Spleen (tissue), 7 donors: ENCODE results near the gene ST6GAL1.

Source experiments
- CTCF ChIP-seq, 11 experiments: fragments of 200-600 bp in 7 of 11; fragments of 450-650 bp in 4 of 11; sonication (generic) in 4 of 11; IDR thresholded peaks in 8 of 11; conservative IDR thresholded peaks in 3 of 11; 1 replicate in 7 of 11; 2 replicates in 4 of 11; pipeline versions ENCODE4 v1.4.0 to v1.8.0; 2016 to 2021; ENCODE audit warnings: antibody characterized with exemption in 11 of 11, inconsistent platforms in 4 of 11, mild to moderate bottlenecking in 1 of 11
- POLR2A ChIP-seq, 3 donors: fragments of 450-650 bp; IDR thresholded peaks; one replicate each; pipeline ENCODE4 v1.5.1; 2017; ENCODE audit warnings: antibody characterized with exemption in 3 of 3, mild to moderate bottlenecking in 1 of 3
- donor health status: DM: no; HTN: no; CAD: no; lungs with moderate emphysema.
- donor health status: DM: no; HTN: no; CAD: no.
- donor health status: DM: no; HTN: no; CAD: no.

DNA sequence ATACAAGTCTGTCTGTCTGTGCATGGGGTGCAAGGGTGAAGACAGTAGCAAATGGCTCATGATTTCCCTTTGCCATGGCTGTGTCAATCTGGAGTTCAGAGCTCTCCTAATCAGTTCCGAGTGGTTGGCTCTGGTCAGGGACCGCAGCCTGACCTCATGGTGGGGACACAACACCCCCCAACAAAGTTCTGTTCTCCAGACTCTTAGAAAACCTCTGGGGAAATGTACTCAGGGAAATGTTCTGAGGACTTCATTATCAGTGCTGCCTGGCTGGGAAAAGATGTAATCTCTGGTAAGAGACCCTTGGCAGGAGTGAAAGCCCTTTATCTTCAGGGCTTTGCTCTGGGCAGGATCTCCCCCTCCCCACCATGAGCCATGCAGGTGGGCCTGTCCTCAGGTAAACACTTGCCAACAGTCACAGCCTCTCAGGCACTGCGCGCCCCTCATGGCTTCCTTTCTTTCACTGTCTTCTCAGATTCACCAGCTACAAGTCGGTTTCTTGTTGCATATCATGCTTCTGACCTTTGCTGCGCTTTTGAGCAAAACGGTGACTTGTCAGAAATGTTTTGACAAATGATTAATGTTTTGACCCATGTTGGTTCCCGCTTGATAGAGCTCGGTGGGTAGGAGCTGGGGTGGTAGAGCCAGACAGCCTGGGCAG, 95.5 kb downstream of the ST6GAL1 start:
- TF ChIP-seq CTCF (IDR thresholded peaks at IDR 0.05 in 8 of 11, conservative IDR thresholded peaks at IDR 0.05 in 3 of 11) (no peak), POLR2A (IDR thresholded peaks at IDR 0.05) (no peak)
